Measurements from ENCODE around the gene CSPG4.
A peak's percentile ranks its signal among the peaks of the same experiment; 100 is the strongest.
"Not testable (repeated sequence)": the region's sequence is repeated elsewhere in the genome, so short reads cannot be mapped to it uniquely, and the experiment has no call there.

Gene CSPG4

GRCh38 chr15:75646944-75647364, 65.7 kb downstream of the CSPG4 start:
- DNase-seq, result no peak

GRCh38 chr15:75646112-75646943, 66.3 kb downstream of the CSPG4 start:
- no peak for DNase-seq

- DNase-seq, result no peak
Observed at GRCh38 chr15:75644376-75644775, 68.3 kb downstream of the CSPG4 start.

GRCh38 chr15:75641603-75642002, 71.0 kb downstream of the CSPG4 start:
- no peak for DNase-seq

- DNase-seq, result no peak
Observed at GRCh38 chr15:75641179-75641503, 71.5 kb downstream of the CSPG4 start.

- DNase-seq, result peak; percentile 66
Observed at GRCh38 chr15:75640483-75641178, 72.0 kb downstream of the CSPG4 start.

GRCh38 chr15:75639709-75640482, 72.8 kb downstream of the CSPG4 start, which contains the start of gene IMP3:
TSS of gene IMP3 (minus strand) at chr15:75640224. CDS start at chr15:75640168, 56 bp downstream.
- DNase-seq, result peak; percentile 92

- DNase-seq, result no peak
Observed at GRCh38 chr15:75639191-75639708, 73.4 kb downstream of the CSPG4 start.

GRCh38 chr15:75637245-75638009, 75.2 kb downstream of the CSPG4 start:
- DNase-seq, result no peak

- no peak for DNase-seq
Observed at GRCh38 chr15:75636026-75636425, 76.6 kb downstream of the CSPG4 start.

- not testable (repeated sequence) for DNase-seq
Observed at GRCh38 chr15:75633922-75634321, 78.7 kb downstream of the CSPG4 start.

GRCh38 chr15:75631935-75632334, 80.7 kb downstream of the CSPG4 start:
- DNase-seq, result no peak

- peak; percentile 22 for DNase-seq
Observed at GRCh38 chr15:75625542-75626347, 86.9 kb downstream of the CSPG4 start, which contains the start of gene SNUPN. TSS of gene SNUPN (minus strand) at chr15:75625725. CDS start at chr15:75621051, 4,674 bp downstream.
